ENCODE measurements around the gene TBC1D4.
"Not testable (repeated sequence)": the region's sequence is repeated elsewhere in the genome, so short reads cannot be mapped to it uniquely, and the experiment has no call there.

TBC1D4 gene

DNA sequence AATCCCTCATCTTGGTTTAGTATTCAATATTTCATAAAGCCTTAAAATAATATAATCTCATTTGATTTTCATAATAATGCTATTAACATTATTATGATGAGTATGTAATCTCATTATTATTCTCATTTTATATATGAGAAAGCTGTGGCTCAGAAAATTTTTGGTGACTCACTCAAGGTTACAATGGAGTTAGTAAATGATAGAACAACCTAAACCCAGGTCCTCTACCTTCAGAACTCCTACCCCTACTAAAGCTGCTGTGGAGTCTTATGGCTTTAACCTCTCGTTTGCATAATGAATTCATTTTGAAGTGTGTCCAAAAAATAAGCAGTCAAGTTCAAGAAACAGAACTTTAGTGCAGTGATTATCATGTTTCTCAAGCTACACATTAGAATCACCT lies 226.3 kb downstream of the TBC1D4 start:
- FAIRE-seq, result no peak
- no peak for TF ChIP-seq POLR2A (IDR thresholded peaks at IDR 0.05; ENCODE audit: low read depth, low read length)
- DNase-seq (ENCODE audit: insufficient read length, low spot score), result no peak

DNA sequence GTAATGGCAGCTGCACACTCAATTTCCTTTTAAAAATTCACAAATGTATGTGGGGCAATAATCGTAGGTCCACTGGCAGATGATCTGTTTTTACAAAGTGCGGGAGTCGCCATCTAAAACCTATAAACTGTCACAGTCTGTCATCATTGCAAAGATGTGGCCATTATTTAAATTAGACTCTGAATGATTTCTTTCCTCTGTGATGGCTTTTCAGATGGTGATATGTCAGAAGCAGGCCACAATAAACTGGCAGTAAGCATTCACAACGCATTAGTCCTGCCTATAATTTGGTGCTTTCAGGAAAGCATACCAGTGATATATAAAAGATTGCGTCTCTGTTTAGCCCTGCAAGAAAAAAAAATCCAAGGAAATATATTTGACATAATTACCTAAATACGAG lies 226.8 kb downstream of the TBC1D4 start:
- TF ChIP-seq POLR2A (IDR thresholded peaks at IDR 0.05; ENCODE audit: low read depth, low read length), result no peak
- FAIRE-seq, result no peak
- no peak for DNase-seq (ENCODE audit: insufficient read length, low spot score)

DNA sequence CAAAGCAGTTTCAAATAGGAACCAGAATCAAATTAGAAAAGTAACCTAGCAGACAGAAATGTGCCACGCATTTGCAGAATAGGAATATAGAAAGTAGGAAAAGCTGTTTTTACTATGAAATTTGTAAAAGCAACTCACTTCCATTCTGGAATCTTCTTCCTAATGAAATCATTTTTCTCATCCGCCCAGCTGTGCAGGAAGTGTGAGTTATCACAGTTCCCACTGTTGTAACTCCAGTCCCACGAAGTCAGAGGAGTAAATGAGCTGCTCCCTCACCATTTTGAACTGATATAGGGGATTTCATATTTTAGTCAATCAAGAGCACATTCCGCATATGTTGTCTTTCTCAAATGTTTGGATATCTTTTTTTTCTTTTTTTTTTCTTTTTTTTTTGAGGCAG lies 230.8 kb downstream of the TBC1D4 start:
- FAIRE-seq, result peak; percentile 68
- no peak for DNase-seq (ENCODE audit: insufficient read length, low spot score)
- TF ChIP-seq POLR2A (IDR thresholded peaks at IDR 0.05; ENCODE audit: low read depth, low read length), result no peak

DNA sequence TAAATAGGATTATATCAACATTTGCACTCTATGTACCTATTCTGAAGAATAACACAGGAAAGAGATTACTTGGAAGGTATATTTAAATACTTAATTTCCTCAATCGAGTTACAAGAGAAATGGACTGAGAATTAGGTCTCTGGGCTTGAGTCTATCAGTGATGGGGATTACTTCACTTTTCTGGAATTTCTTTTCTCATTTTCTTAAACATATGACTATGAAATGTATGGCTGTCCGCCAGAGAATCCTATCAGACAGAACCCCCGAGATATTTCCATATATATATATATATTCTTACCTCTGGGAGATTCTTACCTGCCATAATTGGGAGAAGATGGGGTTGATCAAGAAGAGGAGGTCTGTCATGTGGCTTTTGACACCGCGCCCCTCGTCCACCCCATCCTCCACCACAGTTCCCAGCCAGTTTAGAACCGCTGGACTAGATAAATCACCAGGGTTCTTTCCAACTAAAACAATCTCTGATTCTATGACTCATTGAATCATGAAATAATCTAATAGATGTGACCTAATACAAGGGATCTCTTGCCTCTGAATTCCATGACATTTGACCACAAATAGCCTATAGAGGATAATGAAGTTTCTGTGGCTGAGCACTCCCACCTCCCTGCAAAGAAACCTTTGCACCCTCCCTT lies 231.3 kb downstream of the TBC1D4 start:
- DNase-seq (ENCODE audit: insufficient read length, low spot score) (peak; percentile 19), FAIRE-seq (no peak)
- TF ChIP-seq POLR2A (IDR thresholded peaks at IDR 0.05; ENCODE audit: low read depth, low read length), result no peak

DNA sequence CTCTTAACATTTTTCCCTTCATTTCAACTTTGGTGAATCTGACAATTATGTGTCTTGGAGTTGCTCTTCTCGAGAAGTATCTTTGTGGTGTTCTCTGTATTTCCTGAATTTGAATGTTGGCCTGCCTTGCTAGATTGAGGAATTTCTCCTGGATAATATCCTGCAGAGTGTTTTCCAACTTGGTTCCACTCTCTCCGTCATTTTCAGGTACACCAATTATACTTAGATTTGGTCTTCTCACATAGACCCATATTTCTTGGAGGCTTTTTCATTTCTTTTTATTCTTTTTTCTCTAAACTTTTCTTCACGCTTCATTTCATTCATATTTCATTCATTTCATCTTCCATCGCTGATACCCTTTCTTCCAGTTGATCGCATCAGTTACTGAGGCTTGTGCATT lies 236.4 kb downstream of the TBC1D4 start:
- FAIRE-seq; DNase-seq (ENCODE audit: insufficient read length, low spot score): not testable (repeated sequence)

DNA sequence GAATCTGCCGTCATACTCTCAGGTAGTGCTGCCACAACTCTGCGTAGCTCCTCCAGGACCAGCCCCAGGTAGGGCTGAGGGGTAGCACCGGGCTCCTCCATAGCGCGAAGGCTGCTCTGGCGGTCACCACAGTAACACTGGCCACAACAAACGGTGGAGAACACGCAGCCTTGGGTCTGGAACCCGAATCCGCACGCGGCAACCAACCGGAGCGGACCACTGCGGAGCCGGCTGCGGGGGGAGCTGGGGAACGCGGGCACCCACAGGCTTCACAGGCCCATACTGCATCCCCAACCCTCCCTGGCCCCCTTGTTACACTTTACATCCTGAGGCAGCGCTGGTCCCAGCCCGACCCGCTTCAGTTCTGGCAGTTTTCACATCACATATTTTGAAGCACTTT lies 241.7 kb downstream of the TBC1D4 start:
- DNase-seq (ENCODE audit: insufficient read length, low spot score); FAIRE-seq: not testable (repeated sequence)

DNA sequence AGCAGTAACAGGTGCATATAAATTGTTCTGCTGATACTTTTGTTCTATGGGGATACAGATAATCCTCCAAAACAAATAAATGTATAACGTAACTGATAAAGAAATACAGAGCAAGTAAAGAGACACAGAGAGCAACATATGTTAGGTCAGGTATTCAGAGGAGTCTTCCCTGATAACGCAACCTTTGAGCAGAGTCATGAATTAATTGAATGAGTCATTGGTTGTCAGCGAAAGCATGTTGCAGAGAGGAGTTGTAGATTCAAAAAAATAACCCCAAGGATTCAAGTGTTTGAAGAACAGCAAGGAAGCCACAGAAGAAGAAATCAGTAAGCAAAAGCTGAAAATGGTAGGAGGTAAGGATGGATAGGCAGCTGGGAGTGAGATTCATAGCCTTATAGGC lies 245.2 kb downstream of the TBC1D4 start:
- TF ChIP-seq POLR2A (IDR thresholded peaks at IDR 0.05; ENCODE audit: low read depth, low read length), result no peak
- FAIRE-seq (no peak), DNase-seq (ENCODE audit: insufficient read length, low spot score) (no peak)

Measured in H54 (cell line).